GM18873 (cell line): Measurements from ENCODE around the gene MCIDAS.

ENCODE experiments used
- ATAC-seq: cut with Tn5 transposase; IDR thresholded peaks from one replicate; pipeline ENCODE4 v1.9.1; 2021; ENCODE audit warnings: mild to moderate bottlenecking, moderate library complexity, moderate number of reproducible peaks; ENCODE audit not compliant: unreplicated experiment, low FRiP score

Gene MCIDAS

DNA sequence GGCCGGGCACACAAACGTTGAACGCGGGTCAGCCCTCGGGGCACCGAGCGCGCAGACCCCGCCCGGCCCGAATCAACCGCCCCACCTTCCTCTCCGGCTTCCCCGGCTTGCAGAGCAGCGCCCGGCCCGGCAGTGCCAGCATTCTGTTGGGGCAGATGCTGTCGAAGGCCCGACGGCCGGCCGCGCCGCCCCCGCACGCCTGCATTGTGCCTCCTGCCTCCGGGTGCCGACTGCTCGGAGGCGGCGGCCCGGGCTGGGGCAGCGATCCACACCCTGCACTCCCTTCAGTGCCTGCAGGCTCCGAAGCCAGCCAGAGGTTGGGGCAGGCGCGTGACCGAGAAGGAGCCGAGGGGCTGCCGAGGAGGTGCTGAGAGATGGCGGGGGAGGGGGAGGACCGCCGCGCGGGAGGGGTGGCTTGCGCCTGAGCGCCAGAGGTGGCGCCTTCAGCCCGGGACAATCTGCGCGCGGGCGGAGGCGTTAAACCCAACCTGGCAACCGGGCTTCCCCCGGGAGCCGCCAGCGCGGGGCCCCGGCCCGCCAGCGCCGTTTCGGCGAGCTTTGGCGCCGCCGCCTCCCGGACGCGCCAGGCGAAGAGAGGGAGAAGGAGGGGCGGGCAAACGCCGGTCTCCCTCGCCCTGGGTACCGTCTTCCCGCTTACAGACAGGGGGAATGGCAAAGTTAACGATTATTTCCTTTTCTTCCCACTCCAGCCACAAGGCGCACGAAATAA, at the start of gene MCIDAS:
TSS of gene MCIDAS (minus strand) at position 382 of the 730 bp plus-strand sequence. CDS start at position 205, 177 bp downstream.
- no peak for ATAC-seq

DNA sequence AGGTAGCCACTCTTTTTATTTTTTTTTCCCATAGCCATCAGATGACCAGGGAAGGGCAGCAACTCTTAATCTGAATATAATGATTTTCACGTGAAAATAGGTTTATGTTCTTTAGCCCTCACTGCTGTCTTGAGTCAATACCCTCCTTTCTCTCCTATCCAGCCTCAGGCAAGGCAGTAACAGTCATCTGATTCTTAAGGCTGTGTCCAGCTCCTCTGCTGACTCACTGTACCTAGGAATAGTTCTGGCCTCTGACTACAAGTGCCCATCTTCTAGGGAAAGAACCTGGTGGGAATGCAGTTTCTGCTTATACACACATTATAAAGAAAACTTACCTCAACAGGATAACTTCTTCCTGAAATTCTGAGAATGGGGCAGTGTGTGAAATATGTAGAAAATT, 49.7 kb upstream of the MCIDAS start:
- no peak for ATAC-seq

DNA sequence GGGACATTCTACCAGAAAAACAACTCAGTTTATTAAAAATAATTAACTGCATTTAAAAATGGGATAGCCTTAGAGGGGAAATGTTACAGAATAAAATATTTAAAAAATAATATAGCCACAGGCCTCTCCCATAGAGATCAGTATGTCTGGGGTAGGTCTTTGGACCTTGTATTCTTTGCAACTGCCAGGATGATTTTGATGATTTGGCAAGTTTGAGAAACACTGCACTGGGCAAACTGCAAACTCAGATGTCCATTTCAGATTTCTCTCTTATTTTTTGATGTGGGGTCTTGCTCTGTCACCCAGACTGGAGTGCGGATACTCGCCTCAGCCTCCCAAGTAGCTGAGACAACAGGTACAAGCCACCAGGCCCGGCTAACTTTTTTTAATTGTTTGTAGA, 31.2 kb upstream of the MCIDAS start:
- ATAC-seq: no peak

DNA sequence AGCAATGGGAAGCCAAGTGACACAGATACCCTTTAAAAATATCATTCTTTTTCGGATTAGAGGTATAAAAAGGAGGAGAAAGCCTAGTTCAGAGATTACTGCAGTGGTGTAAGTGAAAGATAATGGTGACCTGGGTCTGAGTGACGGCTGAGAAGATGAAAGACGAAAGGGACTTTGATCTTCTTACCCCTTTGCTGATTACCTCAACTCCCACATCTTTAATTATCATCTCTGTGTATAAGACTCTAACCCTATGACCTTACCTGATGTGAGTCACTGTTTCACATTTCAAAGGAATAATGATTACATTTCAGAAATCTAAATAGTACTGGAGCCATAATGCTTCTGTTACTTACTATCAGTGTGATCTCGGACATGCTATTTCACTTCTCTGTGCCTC, 27.7 kb upstream of the MCIDAS start:
- no peak for ATAC-seq

DNA sequence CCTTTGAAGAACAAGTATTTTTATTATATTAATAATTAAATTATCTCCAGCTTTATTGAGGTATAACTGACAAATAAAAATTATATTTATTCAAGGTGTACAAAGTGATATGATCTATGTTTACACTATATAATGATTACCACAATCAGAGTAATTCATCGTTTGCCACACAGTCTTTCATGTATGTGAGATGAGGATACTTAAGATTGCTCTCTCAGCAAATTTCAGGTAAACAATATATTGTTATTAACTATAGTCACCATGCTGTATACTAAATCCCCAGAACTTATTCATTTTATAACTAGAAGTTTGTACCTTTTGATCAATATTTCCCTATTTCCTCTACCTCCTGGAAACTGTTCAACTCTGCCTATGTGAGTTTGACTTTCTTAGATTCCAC, 22.9 kb upstream of the MCIDAS start:
- ATAC-seq: no peak

DNA sequence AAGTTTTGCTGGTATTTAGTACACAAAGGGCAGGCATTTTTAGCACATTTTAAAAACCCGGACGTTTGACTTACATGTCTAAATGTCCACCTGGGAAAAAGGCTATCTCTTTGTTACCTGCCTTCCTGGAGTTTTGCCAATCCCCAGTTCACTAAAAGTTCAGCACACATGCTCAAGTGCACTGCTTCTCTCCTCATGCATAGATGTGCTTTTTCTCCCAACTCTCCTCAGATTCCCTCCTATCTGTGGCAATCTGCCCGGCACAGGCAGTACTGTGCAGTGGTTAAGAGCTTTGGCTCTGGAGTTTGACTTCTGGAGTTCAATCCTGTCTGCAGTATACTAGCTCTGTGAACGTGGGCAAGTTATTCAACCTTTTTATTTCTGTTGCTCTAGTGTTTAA, 14.6 kb upstream of the MCIDAS start:
- ATAC-seq: no peak

DNA sequence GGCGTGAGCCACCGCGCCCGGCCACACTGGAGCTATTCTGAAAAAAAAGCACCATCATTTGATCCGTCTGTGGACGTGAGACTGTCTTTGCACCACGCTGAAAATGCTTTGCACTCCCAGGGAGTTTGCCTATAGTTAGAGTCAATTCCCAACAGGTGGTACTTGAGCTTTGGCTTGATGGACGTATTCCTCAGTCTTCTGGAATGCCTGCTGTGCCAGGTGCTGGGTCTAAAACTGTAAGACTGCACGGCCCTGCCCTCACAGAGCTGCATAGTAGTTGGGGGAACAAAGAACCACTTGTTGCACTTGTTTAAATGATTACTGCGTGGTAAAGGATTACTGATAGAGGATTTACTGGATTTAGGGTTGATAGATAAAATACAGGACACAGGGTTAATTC, 9.7 kb upstream of the MCIDAS start:
- ATAC-seq: no peak

DNA sequence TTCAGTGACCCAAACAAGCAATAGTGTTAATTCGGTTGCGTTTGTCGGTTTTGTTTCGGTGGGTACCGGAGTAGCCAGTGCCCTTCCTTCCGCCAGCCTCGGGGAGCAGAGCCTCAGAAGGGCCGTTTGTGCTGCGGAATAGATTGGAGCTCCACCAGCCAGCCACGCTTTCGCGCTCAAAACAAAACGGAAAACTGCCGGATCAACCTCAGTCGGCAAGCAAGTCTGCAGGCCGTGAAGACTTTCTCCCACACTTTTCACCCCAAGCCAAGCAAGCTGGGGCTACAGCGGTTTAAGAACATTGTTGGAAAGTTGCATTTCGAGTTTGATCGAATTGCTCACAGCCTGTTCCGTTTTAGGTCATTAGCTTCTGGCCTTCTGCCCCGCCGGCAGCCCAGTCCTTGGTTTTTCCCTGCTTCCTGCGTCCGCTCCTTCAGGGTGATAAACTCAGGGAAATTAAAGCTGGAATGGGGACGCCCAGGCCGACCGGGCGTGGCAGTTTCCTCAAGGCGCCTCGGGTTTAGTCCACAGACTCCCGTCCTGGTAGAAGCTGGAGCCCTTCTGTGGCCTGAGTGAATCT, 7.1 kb upstream of the MCIDAS start:
- no peak for ATAC-seq

DNA sequence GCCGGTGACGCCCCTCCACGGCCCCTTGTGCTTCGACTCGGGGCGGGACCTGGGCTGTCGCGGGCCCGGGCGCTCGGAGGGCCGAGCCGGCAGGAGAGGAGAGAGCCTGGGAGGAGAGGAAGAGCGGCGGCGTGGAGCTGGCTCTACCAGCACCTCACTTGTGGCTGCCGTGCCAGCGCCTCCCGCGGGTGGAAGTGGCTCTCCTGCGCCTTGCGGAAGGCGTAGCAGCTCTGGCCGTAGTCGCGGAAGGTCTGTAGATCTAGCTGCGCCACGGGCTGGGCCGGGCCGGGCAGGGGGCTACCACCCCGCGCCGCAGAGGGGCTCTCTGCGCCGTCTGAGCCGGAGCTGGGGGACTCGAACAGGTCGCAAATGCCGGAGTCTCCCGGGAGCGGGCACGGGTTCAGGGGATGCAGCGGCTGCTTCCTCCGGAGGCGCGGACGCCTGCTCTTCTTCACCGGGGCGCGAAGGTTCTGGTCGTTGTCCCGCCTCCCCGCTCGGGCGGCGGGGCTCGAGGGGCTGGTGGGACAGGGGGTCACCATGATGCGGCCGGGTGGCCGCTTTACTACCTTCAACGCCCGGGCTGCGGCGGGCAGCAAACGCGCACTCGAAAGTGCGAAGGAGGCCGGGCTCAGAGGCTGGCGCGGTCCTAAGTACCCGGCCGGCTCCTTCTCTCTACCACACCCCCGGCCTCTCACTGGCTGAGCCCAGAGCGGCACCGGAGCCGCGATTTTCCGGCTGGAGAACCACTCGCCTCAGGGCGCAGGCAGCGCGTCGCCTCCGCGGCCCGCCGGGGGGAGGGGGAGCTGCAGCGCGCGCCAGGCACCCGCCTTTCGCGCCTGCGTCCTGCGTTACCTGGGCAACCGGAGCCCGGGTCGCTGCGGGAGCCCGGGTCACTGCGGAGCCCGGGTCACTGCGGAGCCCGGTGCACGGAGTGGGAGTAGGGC, 6.1 kb upstream of the MCIDAS start, which contains the start of gene CCNO:
TSS of gene CCNO (minus strand) at position 624 of the 944 bp plus-strand sequence. CDS start at position 539, 85 bp downstream.
- ATAC-seq: peak; percentile 38

DNA sequence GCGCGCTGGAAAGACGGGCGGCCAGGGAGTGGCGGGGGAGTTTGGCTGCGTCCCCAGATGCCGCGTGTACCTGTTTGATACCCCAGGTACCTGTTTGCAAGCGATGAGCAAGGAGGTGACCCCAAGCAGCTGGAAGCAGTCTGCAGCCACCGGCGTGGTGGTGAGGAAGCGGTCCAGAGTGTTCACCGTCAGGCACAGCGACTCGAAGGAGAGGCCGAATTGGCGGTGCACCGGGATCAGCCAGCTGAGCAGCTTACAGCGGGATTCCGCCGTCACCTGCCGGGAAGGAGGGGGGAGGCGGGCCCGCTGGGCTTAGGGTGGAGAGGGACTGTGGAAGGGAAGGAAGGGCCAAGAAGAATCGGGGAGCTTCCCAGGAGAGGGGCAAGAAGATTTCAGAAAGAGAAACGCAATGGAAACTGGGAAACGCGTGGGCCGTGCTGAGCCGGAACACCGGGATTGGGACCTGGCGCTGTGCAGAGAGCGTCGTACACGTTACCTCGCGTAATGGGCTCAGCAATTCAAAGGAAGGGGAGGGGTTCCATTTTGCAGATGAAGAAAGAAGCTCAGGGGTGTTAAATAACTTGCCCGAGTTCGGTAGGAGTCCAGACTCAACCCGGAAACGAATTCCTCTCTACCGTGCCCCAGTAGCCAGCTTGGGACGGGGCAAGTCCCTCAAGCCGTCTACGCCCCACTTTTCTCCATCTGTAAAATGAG, 5.3 kb upstream of the MCIDAS start:
- peak; percentile 12 for ATAC-seq

DNA sequence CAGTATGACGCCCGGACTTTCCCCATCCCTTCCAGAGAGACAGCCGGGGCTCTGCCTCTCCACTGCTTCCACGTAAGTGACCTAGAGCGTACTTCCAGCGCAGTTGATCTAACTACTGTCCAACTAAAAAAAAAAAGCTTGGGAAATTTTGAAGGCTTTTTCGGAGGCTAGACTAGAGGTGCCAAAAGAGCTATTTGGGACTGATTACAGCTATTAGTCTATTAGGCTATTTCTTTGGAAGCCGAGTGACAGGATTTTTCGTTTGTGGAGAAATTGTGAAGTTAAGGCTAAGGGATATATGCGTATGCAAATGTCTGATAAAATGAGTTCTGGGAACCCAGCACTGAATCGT, 4.8 kb upstream of the MCIDAS start:
- ATAC-seq: no peak

DNA sequence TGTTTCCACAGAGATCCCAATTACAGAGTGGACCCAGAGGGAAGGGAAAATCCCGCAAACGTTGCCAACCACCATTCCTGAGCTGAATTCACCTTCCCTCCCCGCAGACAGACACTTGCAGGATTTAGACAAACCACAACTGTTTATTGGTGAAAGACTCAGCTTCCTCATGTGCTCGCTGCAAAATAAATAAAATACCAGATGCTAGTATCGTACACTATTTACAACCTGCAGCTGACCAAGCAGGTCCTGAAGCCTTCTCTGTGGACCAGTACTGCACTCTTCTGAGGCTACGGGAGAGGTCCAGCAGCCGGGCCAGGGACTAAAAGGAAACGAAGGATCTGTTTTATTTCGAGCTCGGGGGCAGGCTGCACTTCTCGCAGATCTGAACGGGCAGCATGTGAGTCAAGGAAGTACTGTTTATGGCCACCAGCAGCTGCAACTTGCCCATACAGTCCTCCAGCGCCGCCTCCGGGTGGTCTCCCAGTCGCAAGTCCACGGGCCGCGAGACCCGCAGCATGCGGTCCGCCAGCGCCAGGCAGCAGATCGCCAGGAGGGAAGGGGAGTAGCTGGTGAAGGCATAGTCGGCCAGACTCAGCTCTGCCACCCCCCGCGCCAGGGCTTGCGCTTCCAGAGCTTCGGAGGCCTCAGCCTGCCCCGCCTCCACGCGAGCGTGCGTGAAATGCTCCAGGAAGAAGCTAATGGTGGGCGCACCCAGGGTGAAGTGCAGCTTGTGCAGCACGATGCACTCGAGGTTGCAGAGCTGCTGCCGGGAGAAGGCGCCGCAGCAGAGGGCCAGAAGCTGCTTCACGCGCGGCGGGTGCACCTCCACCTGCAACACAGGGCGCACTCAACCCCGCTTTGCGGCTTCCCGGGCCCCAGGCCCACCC, 4.2 kb upstream of the MCIDAS start:
- ATAC-seq: no peak

DNA sequence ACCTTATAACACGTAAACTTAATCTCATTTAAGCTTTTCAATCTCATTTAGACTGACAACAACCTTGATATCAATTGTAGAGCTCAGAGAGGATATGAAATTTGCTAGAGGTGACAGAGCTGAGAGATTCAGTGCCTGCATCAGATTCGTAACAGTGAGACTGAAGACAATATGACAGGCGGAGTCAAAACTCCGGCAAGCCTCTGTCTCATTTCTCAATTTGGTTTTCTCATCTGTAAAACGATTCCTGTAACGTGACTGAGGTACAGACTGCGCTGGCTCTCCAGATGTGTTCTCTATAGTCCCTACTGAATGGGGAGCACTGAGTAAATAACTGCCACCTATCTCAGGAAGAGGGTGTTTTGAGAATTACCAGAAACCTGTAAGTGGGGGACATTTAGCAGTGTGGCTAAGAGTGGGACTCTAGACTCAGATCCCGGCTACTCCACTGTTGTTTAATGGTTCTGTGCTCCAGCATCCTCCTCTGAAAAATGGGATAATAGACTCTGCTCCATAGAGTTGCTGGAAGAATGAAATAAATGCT, 3.0 kb upstream of the MCIDAS start:
- no peak for ATAC-seq

DNA sequence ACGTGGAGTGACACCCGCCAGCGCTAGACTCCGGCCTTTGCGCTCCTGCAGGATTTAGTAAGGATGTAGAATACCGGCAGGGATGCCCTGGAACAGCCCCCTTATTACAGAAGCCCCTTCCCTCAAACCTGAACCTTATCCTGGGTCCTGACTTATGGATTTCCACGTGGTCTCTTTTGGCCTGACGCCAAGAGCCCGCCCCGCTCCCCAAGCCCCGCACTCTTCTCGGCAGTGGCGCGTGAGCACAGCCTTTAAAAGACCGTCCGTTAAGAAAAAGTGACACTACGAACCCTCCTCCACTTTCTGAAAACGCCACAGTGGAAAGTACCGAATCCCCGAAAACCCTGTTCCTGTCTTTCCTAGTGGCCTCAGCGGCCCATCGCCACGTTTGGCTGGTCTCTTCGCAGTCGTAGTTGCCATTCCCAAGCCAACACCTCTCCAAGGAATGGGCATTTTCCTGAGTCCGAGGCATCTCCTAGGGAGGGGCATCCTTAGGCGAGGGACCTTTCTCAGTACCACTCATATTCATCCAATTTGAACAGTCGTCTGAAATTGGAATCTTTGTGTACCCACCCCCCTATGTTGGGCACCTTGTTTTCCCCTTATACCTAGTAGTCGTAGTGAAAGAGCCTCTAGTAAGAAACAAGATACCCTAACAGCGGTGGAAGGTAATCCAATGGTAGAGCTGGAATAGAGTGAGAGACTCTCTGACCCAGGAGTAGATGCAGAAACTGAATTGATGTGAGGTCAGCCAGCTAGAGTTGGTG, 732 bp upstream of the MCIDAS start:
- no peak for ATAC-seq

DNA sequence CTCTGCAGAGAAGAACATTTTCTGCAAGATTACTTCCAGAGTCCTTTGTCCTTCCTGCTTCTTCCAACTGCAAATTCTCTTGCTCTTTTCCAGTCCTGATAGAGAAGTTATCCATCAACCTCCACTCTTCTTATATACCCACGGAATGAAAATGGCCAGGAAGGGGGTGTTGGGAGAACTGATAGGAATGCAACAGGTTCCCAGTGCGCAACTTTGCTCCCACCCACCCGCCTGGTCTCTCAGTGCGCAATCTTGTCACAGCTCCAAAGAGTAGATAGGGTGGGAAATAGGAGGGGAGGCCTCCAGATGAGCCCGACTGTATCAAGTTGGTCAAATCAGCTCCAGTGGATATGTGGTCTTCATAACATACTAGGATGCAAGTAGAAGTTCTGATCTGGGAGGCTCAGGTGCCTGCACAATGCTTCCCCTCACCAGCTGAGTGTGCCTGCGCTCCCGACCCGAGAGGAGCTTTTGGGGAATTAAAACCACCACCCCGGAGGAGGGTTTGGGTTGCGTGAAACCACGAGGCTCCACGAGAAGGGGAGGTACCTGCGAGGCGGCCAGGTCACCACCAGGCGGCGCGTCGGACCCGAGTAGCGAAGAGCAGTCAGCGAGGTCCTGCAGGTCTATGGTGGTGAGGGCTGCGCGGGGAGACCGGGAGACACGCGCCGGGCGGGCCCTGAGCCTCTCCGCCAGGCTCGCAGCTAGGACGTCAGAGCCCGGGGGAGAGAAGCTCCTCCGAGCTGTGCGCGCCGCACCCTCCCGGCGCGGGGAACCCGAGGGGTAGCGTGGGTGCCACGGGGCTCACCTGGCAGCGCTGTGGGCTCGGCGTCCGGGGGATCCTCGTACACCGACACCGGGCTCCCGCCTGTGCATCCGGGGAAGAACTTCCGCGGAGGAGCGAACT, 835 bp downstream of the MCIDAS start:
- no peak for ATAC-seq

DNA sequence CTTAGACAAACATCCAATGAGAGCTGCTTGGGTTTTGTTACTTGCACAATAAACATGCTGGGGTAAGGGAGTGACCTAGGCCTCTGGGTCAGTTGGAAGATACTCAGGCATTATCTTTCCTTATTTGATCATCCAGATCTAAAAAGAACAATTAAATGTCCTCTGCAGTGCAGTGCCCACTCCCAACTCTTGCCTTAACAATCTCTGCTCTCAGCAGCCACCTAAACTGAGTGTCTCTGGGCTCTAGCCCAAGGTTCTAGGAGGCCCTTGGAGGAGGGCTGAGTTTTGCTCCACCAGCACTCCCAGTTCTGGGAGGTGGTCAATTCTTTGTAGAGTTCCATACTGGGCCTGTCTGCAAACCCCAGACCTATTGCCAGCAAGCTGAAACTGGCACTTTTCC, 1.8 kb downstream of the MCIDAS start:
- ATAC-seq: no peak

DNA sequence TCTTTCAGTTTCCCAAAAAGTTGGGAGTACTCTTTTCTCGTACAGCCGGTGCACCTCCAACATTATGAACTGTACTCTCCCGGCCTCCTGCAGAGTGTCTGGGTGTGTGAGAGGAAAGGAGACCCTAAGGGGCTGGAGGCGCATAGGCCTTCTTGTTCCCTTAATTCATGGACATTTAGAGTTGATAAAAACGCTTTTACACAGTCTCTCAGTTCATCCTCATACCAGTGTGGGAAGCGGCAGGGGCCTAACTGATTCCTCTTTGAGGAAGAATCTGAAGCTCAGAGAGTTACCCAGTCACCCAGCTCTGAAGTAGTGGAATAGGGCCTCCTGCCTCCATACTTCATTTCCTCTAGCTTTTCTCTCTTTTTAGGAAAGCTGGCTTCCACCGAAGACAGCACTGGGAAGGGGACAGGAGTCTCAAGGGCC, 3.3 kb downstream of the MCIDAS start:
- no peak for ATAC-seq
